MCF 10A (cell line): ENCODE measurements around the gene DNAJC12. TPM values are rescaled to one million over a fixed set of nuclear protein-coding genes. Genes with fewer than 3 reads are reported as not detected.

ENCODE experiments used
- BruUV-seq: library from RNA; stranded (reverse); fragments of 400-500 nt; replicated peaks from 2 replicates; lab custom pipeline; 2021; lab: Mats Ljungman, UMichigan
- CTCF ChIA-PET: fragments of 300-600 bp; sonication (Branson Sonifier 250); formaldehyde crosslinking; extraction: SDS; loops from one replicate; lab custom pipeline; 2021; ENCODE audit warnings: antibody characterized with exemption, inconsistent platforms; lab: Yijun Ruan, JAX
- POLR2A ChIA-PET: fragments of 300-600, 350-650 bp; sonication (Branson Sonifier 250); formaldehyde crosslinking; extraction: SDS; loops from one replicate; lab custom pipeline; 2020; ENCODE audit warnings: antibody characterized with exemption, inconsistent platforms; lab: Yijun Ruan, JAX
- DNase-seq: peaks from one replicate; pipeline ENCODE4 v3.0.0-alpha.2; 2018; ENCODE audit not compliant: unreplicated experiment
- H3K27ac Mint-ChIP-seq: one replicate; pipeline ENCODE4 v1.8.0; 2022; ENCODE audit warnings: mild to moderate bottlenecking, low read depth, mixed read lengths; ENCODE audit not compliant: unreplicated experiment
- H3K27me3 Mint-ChIP-seq: one replicate; pipeline ENCODE4 v1.8.0; 2022; ENCODE audit warnings: mixed read lengths; ENCODE audit not compliant: insufficient read depth, unreplicated experiment
- H3K36me3 Mint-ChIP-seq: one replicate; pipeline ENCODE4 v1.8.0; 2022; ENCODE audit warnings: mild to moderate bottlenecking, moderate library complexity, mixed read lengths; ENCODE audit not compliant: insufficient read depth, unreplicated experiment
- H3K4me1 Mint-ChIP-seq: one replicate; pipeline ENCODE4 v1.8.0; 2022; ENCODE audit warnings: mixed read lengths; ENCODE audit not compliant: insufficient read depth, unreplicated experiment
- H3K4me3 Mint-ChIP-seq: one replicate; pipeline ENCODE4 v1.8.0; 2022; ENCODE audit warnings: mild to moderate bottlenecking, moderate library complexity, mixed read lengths; ENCODE audit not compliant: unreplicated experiment
- H3K9me3 Mint-ChIP-seq: one replicate; pipeline ENCODE4 v1.8.0; 2022; ENCODE audit warnings: mixed read lengths; ENCODE audit not compliant: unreplicated experiment
- intact Hi-C: fragments of 100-400 bp; cut with micrococcal nuclease; formaldehyde crosslinking; loops from 2 replicates; pipeline ENCODE4 v1.14.1; 2022
- total RNA-seq: library from RNA; stranded (reverse); gene quantifications from 2 replicates; pipeline ENCODE4 v1.2.3, GENCODE V29; 2022
- TF ChIP-seq, protein P1 (sequence below): fragments of 200-600 bp; IDR thresholded peaks from one replicate; pipeline ENCODE4 v1.8.0; 2022; ENCODE audit warnings: antibody characterized with exemption, mild to moderate bottlenecking; ENCODE audit not compliant: unreplicated experiment

Gene DNAJC12
- total RNA-seq, 1 experiment from 2014 or later = 9.5 TPM

DNA sequence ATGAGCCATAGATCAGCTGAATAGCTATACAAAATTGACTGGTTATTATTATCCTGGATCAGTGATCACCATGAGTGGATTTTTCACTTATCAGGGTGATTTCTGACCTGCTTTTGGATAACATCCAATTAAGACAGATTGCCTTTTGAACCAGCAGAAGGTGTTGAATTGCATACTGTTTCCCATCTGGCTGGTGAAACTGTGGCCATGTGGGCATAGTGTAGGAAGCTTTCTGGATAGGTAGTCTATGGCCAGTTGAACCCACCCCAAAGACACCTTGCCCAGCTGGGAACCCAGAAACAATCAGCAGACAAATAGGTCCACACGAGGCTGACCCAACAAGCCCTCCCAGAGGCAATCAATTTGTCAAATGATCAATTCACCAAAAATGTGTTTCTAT, 29.3 kb downstream of the DNAJC12 start:
- H3K4me1 Mint-ChIP-seq = peaks cover 6% of the 10 kb centered on the region
- peaks cover 9% of the 10 kb centered on the region for H3K36me3 Mint-ChIP-seq
- CTCF ChIA-PET = interaction anchor here (1.5 kb wide), 1 partner anchor 29 kb away, joined by 4 read pairs; no protein-coding TSS in a partner anchor
- intact Hi-C loops = no loop called here
- H3K4me3 Mint-ChIP-seq = no peak overlapping the region
- DNase-seq = no peak
- TF ChIP-seq, protein P1, sequence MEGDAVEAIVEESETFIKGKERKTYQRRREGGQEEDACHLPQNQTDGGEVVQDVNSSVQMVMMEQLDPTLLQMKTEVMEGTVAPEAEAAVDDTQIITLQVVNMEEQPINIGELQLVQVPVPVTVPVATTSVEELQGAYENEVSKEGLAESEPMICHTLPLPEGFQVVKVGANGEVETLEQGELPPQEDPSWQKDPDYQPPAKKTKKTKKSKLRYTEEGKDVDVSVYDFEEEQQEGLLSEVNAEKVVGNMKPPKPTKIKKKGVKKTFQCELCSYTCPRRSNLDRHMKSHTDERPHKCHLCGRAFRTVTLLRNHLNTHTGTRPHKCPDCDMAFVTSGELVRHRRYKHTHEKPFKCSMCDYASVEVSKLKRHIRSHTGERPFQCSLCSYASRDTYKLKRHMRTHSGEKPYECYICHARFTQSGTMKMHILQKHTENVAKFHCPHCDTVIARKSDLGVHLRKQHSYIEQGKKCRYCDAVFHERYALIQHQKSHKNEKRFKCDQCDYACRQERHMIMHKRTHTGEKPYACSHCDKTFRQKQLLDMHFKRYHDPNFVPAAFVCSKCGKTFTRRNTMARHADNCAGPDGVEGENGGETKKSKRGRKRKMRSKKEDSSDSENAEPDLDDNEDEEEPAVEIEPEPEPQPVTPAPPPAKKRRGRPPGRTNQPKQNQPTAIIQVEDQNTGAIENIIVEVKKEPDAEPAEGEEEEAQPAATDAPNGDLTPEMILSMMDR = no peak
- H3K27me3 Mint-ChIP-seq = no peaks in the 10 kb centered on the region
- H3K27ac Mint-ChIP-seq = no peak overlapping the region
- no TSS peak for BruUV-seq
- POLR2A ChIA-PET = interaction anchor here (0.7 kb wide), 1 partner anchor 308 kb away, joined by 3 read pairs; no protein-coding TSS in a partner anchor
- no peaks in the 10 kb centered on the region for H3K9me3 Mint-ChIP-seq

DNA sequence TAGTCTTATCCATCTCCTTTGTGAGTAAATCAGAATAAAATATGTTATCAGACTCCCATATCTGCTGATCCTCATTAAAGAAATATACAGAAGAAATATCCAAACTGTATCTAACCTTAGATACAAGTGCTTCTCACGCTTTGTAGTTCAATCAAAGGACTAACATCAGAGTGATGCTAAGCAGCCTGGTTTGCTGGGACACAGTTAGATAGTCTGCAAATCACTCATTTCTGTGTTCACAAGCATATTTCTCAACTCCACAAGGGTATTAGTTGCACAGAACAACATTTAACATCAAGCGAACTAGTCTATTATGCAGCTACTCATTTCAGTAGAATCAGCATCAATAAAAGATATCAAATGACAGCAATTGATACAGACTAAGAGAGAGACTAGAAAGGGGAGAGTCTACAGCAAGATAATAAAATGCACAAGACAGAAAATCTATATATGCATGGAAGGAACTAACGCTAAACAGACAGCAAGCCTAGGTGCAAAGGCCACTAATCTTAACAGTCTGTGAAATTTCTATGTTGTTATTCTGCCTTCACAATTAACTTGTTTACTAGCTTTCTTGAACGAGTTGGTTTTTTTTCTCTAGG, 30.0 kb downstream of the DNAJC12 start:
- TF ChIP-seq, protein P1 = no peak
- POLR2A ChIA-PET = interaction anchor here (0.7 kb wide), 1 partner anchor 309 kb away, joined by 3 read pairs; no protein-coding TSS in a partner anchor
- Mint-ChIP-seq H3K27me3 (no peaks in the 10 kb centered on the region), H3K27ac (no peak overlapping the region), H3K4me1 (peaks cover 6% of the 10 kb centered on the region), H3K4me3 (no peak overlapping the region), H3K9me3 (no peaks in the 10 kb centered on the region), H3K36me3 (peaks cover 9% of the 10 kb centered on the region)
- intact Hi-C loops = no loop called here
- CTCF ChIA-PET = interaction anchor here (1.5 kb wide), 1 partner anchor 28 kb away, joined by 4 read pairs; no protein-coding TSS in a partner anchor
- no peak for DNase-seq
- no TSS peak for BruUV-seq

DNA sequence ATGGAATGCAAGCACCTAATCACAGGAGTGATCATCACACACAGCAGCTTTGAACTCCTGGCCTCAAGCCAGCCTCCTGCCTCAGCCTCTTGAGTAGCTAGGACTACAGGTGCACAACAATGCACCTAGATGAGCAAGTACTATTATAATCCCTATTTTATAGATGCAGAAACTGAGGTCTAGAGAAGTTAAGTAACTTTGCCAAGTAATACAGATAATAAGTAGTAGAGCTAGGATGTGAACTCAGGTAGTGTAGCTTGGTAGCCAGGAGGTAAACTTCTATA, 33.7 kb downstream of the DNAJC12 start:
- no peaks in the 10 kb centered on the region for H3K9me3 Mint-ChIP-seq
- peaks cover 4% of the 10 kb centered on the region for H3K36me3 Mint-ChIP-seq
- DNase-seq = no peak
- ChIA-PET POLR2A (interaction anchor here (0.9 kb wide), 1 partner anchor 10 kb away, joined by 3 read pairs; no protein-coding TSS in a partner anchor), CTCF (no interaction called here)
- TF ChIP-seq, protein P1 = no peak
- H3K4me1 Mint-ChIP-seq = no peaks in the 10 kb centered on the region
- H3K27me3 Mint-ChIP-seq = no peaks in the 10 kb centered on the region
- intact Hi-C loops = no loop called here
- no peak overlapping the region for H3K27ac Mint-ChIP-seq
- no peak overlapping the region for H3K4me3 Mint-ChIP-seq
- BruUV-seq = no TSS peak

DNA sequence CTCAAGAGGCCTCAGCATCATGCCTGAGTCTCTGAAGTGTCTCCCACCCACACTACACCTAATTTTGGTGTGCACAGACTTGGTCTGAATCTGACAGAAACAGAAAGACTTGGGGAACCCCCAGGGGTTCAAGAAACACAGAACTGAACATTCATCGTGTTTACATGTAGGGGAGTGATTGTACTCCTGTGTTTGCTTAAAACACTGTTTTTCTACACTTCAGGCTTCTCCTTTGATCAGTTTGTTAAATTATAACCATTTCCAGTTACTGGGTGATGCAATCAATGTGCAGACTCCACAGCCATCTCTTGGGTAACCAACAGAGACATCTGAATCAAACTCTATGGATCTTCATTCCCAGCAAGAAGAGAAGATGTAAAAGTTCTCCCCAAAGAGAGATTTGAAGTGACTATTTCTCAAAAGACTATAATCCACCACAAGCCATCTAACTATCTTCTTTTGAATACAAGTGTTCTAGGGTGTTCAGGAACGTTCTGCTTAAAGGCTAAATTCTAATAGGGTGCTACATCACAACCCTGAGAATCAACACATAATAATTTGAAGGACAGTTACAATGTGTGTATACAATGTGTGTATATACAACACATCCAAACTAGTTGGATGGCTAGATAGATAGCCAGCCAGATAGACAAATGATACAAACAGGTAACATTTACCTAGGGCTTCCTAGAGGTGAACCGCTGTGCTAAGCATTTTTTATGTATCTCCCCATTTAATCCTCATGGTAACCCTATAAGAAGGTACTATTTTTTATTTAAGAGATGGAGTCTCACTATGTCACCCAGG, 34.2 kb downstream of the DNAJC12 start:
- TF ChIP-seq, protein P1 = no peak
- H3K36me3 Mint-ChIP-seq = no peaks in the 10 kb centered on the region
- CTCF ChIA-PET = no interaction called here
- no peaks in the 10 kb centered on the region for H3K4me1 Mint-ChIP-seq
- no peak overlapping the region for H3K27ac Mint-ChIP-seq
- no peak for DNase-seq
- no peaks in the 10 kb centered on the region for H3K27me3 Mint-ChIP-seq
- intact Hi-C loops = no loop called here
- no peaks in the 10 kb centered on the region for H3K9me3 Mint-ChIP-seq
- BruUV-seq = no TSS peak
- no peak overlapping the region for H3K4me3 Mint-ChIP-seq
- POLR2A ChIA-PET = interaction anchor here (0.9 kb wide), 1 partner anchor 9 kb away, joined by 3 read pairs; no protein-coding TSS in a partner anchor
